ENCODE measurements around the gene NELFB. TPM values are rescaled to one million over a fixed set of nuclear protein-coding genes. Genes with fewer than 3 reads are reported as not detected.

NELFB gene
- total and polyA plus RNA-seq, 9 of the 15 experiments (the other 6 are each of a cell fraction or from before 2014, with no cell fraction given): 0.24 to 84.0 (median 29.7) TPM

DNA sequence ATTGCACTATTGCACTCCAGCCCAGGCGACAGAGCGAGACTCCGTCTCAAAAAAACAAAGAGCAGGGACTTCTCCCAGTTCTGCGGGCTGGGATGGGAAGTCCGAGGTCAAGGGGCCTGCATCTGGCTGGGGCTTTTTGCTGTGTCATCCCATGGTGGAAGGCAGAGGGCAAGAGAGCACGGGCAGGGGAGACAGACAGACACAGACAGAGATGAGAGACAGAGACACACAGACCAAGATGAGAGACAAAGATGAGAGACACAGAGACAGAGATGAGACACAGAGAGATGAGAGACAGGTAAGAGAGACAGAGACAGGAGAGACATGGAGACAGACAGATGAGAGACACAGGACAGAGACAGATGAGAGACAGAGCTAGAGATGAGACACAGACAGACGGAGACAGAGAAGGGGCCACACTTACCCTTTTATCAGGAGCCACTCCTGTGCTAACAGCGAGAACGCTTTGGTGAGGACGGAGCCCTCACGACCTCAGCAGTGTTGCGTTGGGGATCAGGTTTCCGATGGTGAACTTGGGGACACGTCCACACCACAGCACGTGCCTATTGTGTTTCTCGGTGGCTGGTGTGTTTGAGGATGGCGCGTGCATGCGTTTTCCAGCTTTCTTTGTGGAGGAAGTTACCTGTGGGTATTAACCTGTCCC lies 13.5 kb downstream of the NELFB start (continued):
- TF ChIP-seq, protein P1, sequence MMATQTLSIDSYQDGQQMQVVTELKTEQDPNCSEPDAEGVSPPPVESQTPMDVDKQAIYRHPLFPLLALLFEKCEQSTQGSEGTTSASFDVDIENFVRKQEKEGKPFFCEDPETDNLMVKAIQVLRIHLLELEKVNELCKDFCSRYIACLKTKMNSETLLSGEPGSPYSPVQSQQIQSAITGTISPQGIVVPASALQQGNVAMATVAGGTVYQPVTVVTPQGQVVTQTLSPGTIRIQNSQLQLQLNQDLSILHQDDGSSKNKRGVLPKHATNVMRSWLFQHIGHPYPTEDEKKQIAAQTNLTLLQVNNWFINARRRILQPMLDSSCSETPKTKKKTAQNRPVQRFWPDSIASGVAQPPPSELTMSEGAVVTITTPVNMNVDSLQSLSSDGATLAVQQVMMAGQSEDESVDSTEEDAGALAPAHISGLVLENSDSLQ (IDR thresholded peaks at IDR 0.05): peak; percentile 88
- peak; percentile 85 for TF ChIP-seq NFE2L1 (tag; IDR thresholded peaks at IDR 0.05; ENCODE audit: borderline replicate concordance, low read depth)
- TF ChIP-seq, protein P2, sequence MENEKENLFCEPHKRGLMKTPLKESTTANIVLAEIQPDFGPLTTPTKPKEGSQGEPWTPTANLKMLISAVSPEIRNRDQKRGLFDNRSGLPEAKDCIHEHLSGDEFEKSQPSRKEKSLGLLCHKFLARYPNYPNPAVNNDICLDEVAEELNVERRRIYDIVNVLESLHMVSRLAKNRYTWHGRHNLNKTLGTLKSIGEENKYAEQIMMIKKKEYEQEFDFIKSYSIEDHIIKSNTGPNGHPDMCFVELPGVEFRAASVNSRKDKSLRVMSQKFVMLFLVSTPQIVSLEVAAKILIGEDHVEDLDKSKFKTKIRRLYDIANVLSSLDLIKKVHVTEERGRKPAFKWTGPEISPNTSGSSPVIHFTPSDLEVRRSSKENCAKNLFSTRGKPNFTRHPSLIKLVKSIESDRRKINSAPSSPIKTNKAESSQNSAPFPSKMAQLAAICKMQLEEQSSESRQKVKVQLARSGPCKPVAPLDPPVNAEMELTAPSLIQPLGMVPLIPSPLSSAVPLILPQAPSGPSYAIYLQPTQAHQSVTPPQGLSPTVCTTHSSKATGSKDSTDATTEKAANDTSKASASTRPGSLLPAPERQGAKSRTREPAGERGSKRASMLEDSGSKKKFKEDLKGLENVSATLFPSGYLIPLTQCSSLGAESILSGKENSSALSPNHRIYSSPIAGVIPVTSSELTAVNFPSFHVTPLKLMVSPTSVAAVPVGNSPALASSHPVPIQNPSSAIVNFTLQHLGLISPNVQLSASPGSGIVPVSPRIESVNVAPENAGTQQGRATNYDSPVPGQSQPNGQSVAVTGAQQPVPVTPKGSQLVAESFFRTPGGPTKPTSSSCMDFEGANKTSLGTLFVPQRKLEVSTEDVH (IDR thresholded peaks at IDR 0.05; ENCODE audit: low read depth, partially characterized antibody): peak; percentile 74
- TF ChIP-seq NR2C1 (IDR thresholded peaks at IDR 0.05): peak; percentile 73
- peak; percentile 60 for TF ChIP-seq NR2C1 (tag; IDR thresholded peaks at IDR 0.05)
- no peak for TF ChIP-seq RREB1 (CRISPR knock-in tag; IDR thresholded peaks at IDR 0.05)
- TF ChIP-seq MIER1 (IDR thresholded peaks at IDR 0.05; ENCODE audit: low read depth): peak; percentile 69; the same call in 1 of the 2 replicates
- TF ChIP-seq ZNF133 (CRISPR knock-in tag; IDR thresholded peaks at IDR 0.05): no peak
- TF ChIP-seq THRAP3 (IDR thresholded peaks at IDR 0.05; ENCODE audit: borderline replicate concordance): peak; percentile 63; the same call in 1 of the 2 replicates
